Measurements from ENCODE around the gene FGD4. TPM values are rescaled to one million over a fixed set of nuclear protein-coding genes. Genes with fewer than 3 reads are reported as not detected.

The FGD4 gene
- total RNA-seq, 1 donor from 2014 or later, result 81.9 TPM

- FAIRE-seq, result no peak
These were observed 196.7 kb downstream of the FGD4 start for GRCh38 chr12:32596030-32596429.

GRCh38 chr12:32598688-32599087, 199.3 kb downstream of the FGD4 start:
- DNase-seq (ENCODE audit: low spot score in 2 of 2) (no peak), FAIRE-seq (no peak)

More at GRCh38 chr12:32596030-32596429, 196.7 kb downstream of the FGD4 start:
- no peak for DNase-seq (ENCODE audit: low spot score in 2 of 2)

- FAIRE-seq (no peak), DNase-seq (ENCODE audit: low spot score in 2 of 2) (no peak)
These were observed 201.3 kb downstream of the FGD4 start for GRCh38 chr12:32600681-32601080.

GRCh38 chr12:32603071-32603470, 203.7 kb downstream of the FGD4 start:
- no peak for FAIRE-seq
- no peak for DNase-seq (ENCODE audit: low spot score in 2 of 2)

GRCh38 chr12:32603858-32604257, 204.5 kb downstream of the FGD4 start:
- DNase-seq (ENCODE audit: low spot score in 2 of 2), result no peak
- FAIRE-seq, result no peak

- FAIRE-seq, result no peak
- no peak for DNase-seq (ENCODE audit: low spot score in 2 of 2)
These were observed 205.2 kb downstream of the FGD4 start for GRCh38 chr12:32604565-32604964.

- FAIRE-seq (no peak), DNase-seq (ENCODE audit: low spot score in 2 of 2) (no peak)
These were observed 206.2 kb downstream of the FGD4 start for GRCh38 chr12:32605326-32606095.

GRCh38 chr12:32606443-32606842, 207.1 kb downstream of the FGD4 start:
- DNase-seq (ENCODE audit: low spot score in 2 of 2) (no peak), FAIRE-seq (no peak)

- FAIRE-seq (no peak), DNase-seq (ENCODE audit: low spot score in 2 of 2) (no peak)
These were observed 210.6 kb downstream of the FGD4 start for GRCh38 chr12:32609966-32610365.

GRCh38 chr12:32611986-32612385, 212.6 kb downstream of the FGD4 start:
- DNase-seq (ENCODE audit: low spot score in 2 of 2) (no peak), FAIRE-seq (no peak)

- FAIRE-seq (no peak), DNase-seq (ENCODE audit: low spot score in 2 of 2) (no peak)
These were observed 213.6 kb downstream of the FGD4 start for GRCh38 chr12:32612658-32613614.

GRCh38 chr12:32615441-32615840, 216.1 kb downstream of the FGD4 start:
- no peak for FAIRE-seq
- no peak for DNase-seq (ENCODE audit: low spot score in 2 of 2)

- FAIRE-seq (no peak), DNase-seq (ENCODE audit: low spot score in 2 of 2) (no peak)
These were observed 218.2 kb downstream of the FGD4 start for GRCh38 chr12:32617534-32617933.

- FAIRE-seq, result no peak
- no peak for DNase-seq (ENCODE audit: low spot score in 2 of 2)
These were observed 218.8 kb downstream of the FGD4 start for GRCh38 chr12:32618115-32618514.

- no peak for FAIRE-seq
- DNase-seq (ENCODE audit: low spot score in 2 of 2), result no peak
These were observed 228.6 kb downstream of the FGD4 start for GRCh38 chr12:32627976-32628375.

- FAIRE-seq (no peak), DNase-seq (ENCODE audit: low spot score in 2 of 2) (no peak)
These were observed 242.0 kb downstream of the FGD4 start for GRCh38 chr12:32641287-32641901.

- no peak for DNase-seq (ENCODE audit: low spot score in 2 of 2)
These were observed 245.1 kb downstream of the FGD4 start for GRCh38 chr12:32644431-32644830.

GRCh38 chr12:32647275-32647674, 247.9 kb downstream of the FGD4 start:
- DNase-seq (ENCODE audit: low spot score in 2 of 2) (no peak), FAIRE-seq (no peak)

More at GRCh38 chr12:32644431-32644830, 245.1 kb downstream of the FGD4 start:
- no peak for FAIRE-seq

GRCh38 chr12:32650508-32650907, 251.2 kb downstream of the FGD4 start:
- DNase-seq (ENCODE audit: low spot score in 2 of 2) (no peak), FAIRE-seq (no peak)

GRCh38 chr12:32651151-32651955, 252.0 kb downstream of the FGD4 start:
- FAIRE-seq (no peak), DNase-seq (ENCODE audit: low spot score in 2 of 2) (no peak)

All from frontal cortex (tissue), 4 donors.